Spleen (tissue), 7 donors: ENCODE results near the gene MMD2.

Source experiments
- POLR2A ChIP-seq, 3 donors: fragments of 450-650 bp; IDR thresholded peaks; one replicate each; pipeline ENCODE4 v1.5.1; 2017; ENCODE audit warnings: antibody characterized with exemption in 3 of 3, mild to moderate bottlenecking in 1 of 3
- TF ChIP-seq, protein P1 (sequence below), 11 experiments: fragments of 200-600 bp in 7 of 11; fragments of 450-650 bp in 4 of 11; sonication (generic) in 4 of 11; IDR thresholded peaks in 8 of 11; conservative IDR thresholded peaks in 3 of 11; 1 replicate in 7 of 11; 2 replicates in 4 of 11; pipeline versions ENCODE4 v1.4.0 to v1.8.0; 2016 to 2021; ENCODE audit warnings: antibody characterized with exemption in 11 of 11, inconsistent platforms in 4 of 11, mild to moderate bottlenecking in 1 of 11
- donor health status: DM: no; HTN: no; CAD: no; lungs with moderate emphysema.
- donor health status: DM: no; HTN: no; CAD: no.
- donor health status: DM: no; HTN: no; CAD: no.

DNA sequence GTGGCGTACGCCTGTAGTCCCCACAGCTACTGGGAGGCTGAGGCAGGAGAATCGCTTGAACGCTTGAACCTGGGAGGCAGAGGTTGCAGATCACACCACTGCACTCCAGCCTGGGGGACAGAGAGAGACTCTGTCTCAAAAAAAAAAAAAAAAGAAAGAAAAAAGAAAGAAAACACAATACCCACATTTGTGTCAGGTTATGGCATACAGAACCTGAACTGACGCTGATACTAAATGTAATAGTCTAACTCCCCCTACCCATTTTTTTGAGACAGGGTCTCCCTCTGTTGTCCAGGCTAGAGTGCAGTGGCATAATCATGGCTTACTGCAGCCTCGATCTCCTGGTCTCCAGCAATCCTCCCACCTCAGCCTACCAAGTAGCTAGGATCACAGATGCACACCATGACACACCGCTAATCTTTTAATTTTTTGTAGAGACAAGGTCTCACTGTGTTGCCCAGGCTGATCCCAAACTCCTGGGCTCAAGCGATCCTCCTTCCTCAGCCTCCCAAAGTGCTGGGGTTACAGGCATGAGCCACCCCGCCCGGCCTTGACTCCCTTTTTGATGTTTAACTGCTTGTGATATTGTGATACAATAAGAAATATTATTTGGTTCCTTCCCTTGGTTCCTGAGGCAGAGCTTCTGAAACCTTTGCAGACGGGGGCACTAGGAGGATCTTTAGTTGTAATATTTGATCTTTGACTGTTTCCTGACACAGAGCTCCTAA is 6.5 kb upstream of the MMD2 start:
- TF ChIP-seq, protein P1, sequence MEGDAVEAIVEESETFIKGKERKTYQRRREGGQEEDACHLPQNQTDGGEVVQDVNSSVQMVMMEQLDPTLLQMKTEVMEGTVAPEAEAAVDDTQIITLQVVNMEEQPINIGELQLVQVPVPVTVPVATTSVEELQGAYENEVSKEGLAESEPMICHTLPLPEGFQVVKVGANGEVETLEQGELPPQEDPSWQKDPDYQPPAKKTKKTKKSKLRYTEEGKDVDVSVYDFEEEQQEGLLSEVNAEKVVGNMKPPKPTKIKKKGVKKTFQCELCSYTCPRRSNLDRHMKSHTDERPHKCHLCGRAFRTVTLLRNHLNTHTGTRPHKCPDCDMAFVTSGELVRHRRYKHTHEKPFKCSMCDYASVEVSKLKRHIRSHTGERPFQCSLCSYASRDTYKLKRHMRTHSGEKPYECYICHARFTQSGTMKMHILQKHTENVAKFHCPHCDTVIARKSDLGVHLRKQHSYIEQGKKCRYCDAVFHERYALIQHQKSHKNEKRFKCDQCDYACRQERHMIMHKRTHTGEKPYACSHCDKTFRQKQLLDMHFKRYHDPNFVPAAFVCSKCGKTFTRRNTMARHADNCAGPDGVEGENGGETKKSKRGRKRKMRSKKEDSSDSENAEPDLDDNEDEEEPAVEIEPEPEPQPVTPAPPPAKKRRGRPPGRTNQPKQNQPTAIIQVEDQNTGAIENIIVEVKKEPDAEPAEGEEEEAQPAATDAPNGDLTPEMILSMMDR (IDR thresholded peaks at IDR 0.05 in 8 of 11, conservative IDR thresholded peaks at IDR 0.05 in 3 of 11), result no peak
- no peak for TF ChIP-seq POLR2A (IDR thresholded peaks at IDR 0.05)
